ENCODE results near the gene BCAS1.

The BCAS1 gene

DNA sequence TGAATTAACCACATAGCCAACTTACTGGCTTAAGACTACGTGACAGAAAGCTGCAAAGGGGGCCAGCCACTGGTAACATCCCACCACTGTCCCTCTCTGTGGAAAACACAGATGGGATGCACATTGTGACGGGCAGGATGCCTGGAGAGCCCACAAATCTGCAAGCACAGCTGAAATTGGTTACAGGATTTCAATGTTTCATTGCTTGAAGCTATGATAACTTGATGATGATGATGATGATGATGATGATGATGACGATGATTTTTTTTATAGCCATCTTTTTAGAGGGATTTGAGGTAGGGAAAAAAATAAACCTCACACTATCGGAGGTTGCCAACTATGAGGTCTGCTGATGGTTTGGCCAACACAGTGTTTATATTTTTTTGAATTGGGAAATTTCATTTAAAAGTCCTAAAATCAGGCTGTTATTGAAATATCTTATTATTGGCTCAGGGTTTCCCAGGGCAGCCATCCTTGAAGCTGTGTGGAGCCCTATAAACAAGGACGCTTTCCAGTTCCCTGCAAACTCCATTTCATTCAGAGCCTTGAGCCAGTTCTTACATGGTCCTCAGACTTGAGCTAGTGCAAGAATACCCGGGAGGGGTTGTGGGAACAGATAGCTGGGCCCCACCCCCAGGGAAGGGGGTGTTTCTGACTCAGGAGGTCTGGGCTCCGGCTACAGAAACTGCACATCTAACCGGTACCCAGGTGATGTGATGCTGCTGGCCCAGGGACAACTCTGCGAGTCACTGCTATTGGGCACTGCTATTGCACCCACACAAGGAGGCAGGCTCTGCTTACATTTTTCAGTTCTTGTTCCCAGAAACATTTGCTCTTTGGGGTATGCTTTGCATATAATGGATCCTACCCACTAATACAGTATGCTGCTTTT lies 27.1 kb downstream of the BCAS1 start:
- H3K4me3 ChIP-seq (ENCODE audit: low read depth, low read length), result no peak overlapping the region
- TF ChIP-seq, protein P1, sequence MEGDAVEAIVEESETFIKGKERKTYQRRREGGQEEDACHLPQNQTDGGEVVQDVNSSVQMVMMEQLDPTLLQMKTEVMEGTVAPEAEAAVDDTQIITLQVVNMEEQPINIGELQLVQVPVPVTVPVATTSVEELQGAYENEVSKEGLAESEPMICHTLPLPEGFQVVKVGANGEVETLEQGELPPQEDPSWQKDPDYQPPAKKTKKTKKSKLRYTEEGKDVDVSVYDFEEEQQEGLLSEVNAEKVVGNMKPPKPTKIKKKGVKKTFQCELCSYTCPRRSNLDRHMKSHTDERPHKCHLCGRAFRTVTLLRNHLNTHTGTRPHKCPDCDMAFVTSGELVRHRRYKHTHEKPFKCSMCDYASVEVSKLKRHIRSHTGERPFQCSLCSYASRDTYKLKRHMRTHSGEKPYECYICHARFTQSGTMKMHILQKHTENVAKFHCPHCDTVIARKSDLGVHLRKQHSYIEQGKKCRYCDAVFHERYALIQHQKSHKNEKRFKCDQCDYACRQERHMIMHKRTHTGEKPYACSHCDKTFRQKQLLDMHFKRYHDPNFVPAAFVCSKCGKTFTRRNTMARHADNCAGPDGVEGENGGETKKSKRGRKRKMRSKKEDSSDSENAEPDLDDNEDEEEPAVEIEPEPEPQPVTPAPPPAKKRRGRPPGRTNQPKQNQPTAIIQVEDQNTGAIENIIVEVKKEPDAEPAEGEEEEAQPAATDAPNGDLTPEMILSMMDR (IDR thresholded peaks at IDR 0.05; ENCODE audit: low read depth, low read length), result no peak
- TF ChIP-seq, protein P2, sequence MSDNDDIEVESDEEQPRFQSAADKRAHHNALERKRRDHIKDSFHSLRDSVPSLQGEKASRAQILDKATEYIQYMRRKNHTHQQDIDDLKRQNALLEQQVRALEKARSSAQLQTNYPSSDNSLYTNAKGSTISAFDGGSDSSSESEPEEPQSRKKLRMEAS (IDR thresholded peaks at IDR 0.05; ENCODE audit: low read depth, low read length), result no peak
- TF ChIP-seq MYC (IDR thresholded peaks at IDR 0.05; ENCODE audit: low read depth, low read length) (no peak), POLR2A (IDR thresholded peaks at IDR 0.05; ENCODE audit: extremely low read depth, insufficient read length) (no peak)
- no peak for DNase-seq (ENCODE audit: low read depth)

DNA sequence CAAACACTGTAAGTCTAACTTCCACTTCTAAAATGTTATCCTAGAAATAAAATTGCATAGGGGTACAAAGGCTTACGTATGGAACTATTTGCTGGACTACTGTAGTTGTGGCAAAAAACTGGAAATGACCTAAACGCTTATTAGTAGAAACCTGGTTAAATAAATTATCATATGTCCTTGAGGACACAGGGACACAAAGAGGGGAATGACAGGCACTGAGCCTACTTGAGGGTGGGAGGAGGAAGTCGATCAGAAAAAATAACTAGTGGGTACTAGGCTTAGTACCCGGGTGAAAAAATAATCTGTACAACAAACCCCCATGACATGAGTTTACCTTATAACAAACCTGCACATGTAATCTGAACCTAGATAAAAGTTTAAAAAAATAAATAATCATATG lies 28.4 kb downstream of the BCAS1 start:
- TF ChIP-seq, protein P2 (IDR thresholded peaks at IDR 0.05; ENCODE audit: low read depth, low read length), result no peak
- no peak for TF ChIP-seq POLR2A (IDR thresholded peaks at IDR 0.05; ENCODE audit: extremely low read depth, insufficient read length)
- TF ChIP-seq, protein P1 (IDR thresholded peaks at IDR 0.05; ENCODE audit: low read depth, low read length), result no peak
- no peak for TF ChIP-seq MYC (IDR thresholded peaks at IDR 0.05; ENCODE audit: low read depth, low read length)
- H3K4me3 ChIP-seq (ENCODE audit: low read depth, low read length), result no peak overlapping the region
- DNase-seq (ENCODE audit: low read depth), result no peak

DNA sequence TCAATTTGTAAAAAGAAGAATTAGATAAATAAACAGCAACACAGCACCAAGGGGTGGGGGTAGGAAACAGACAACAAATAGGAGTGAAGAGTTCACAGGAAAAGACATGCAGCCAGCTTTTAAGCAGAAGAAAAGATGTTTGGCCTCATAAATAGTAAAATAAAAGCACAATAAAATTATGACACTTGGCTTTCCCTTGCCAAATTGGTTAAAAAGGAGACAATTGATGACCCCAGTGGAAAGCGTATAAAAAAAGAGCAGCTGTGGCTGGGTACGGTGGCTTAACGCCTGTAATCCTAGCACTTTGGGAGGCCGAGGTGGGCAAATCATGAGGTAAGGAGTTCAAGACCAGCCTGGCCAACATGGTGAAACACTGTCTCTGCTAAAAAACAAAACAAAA lies 29.1 kb downstream of the BCAS1 start:
- no peak for DNase-seq (ENCODE audit: low read depth)
- TF ChIP-seq, protein P1 (IDR thresholded peaks at IDR 0.05; ENCODE audit: low read depth, low read length), result no peak
- TF ChIP-seq, protein P2 (IDR thresholded peaks at IDR 0.05; ENCODE audit: low read depth, low read length), result no peak
- TF ChIP-seq MYC (IDR thresholded peaks at IDR 0.05; ENCODE audit: low read depth, low read length), result no peak
- no peak for TF ChIP-seq POLR2A (IDR thresholded peaks at IDR 0.05; ENCODE audit: extremely low read depth, insufficient read length)
- no peak overlapping the region for H3K4me3 ChIP-seq (ENCODE audit: low read depth, low read length)

DNA sequence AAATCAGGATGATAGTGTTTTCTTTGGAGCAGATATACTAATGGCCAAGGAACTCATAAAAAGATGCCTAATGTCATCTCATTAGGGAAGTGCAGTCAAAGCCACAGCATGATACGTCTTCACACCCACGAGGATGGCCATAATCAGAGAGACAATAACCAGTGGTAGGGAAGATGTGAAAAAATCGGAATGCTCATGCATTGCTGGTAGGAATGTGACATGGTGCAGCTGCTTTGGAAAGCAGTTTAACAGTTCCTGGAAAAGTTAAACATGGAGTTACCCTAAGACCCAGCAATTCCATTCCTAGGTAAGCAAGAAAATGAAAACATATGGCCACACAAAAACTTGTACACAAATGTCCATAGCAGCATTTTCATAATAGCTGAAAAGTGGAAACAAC lies 29.9 kb downstream of the BCAS1 start:
- DNase-seq (ENCODE audit: low read depth), result no peak
- TF ChIP-seq POLR2A (IDR thresholded peaks at IDR 0.05; ENCODE audit: extremely low read depth, insufficient read length) (no peak), MYC (IDR thresholded peaks at IDR 0.05; ENCODE audit: low read depth, low read length) (no peak)
- TF ChIP-seq, protein P2 (IDR thresholded peaks at IDR 0.05; ENCODE audit: low read depth, low read length), result no peak
- TF ChIP-seq, protein P1 (IDR thresholded peaks at IDR 0.05; ENCODE audit: low read depth, low read length), result no peak
- no peak overlapping the region for H3K4me3 ChIP-seq (ENCODE audit: low read depth, low read length)

DNA sequence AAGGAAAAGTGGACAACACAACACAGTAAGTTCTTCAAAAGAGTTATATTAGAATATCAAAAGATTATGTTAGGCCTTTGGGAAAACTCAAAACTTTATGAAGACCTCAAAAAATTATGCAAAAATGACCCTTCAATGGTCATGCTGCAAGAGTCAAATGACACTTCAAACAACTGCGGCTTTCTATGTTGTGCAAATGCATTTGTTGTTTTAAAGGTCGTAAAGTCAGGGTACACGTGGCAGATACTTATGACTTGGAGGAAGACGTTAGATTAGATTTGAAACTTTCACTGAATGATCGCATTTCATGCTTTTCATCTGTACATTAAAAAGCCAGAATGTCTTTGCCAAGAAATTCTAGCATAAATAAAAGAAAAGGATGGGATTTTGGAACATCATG lies 31.4 kb downstream of the BCAS1 start:
- TF ChIP-seq, protein P2 (IDR thresholded peaks at IDR 0.05; ENCODE audit: low read depth, low read length), result no peak
- no peak for TF ChIP-seq MYC (IDR thresholded peaks at IDR 0.05; ENCODE audit: low read depth, low read length)
- TF ChIP-seq POLR2A (IDR thresholded peaks at IDR 0.05; ENCODE audit: extremely low read depth, insufficient read length), result no peak
- TF ChIP-seq, protein P1 (IDR thresholded peaks at IDR 0.05; ENCODE audit: low read depth, low read length), result no peak
- DNase-seq (ENCODE audit: low read depth), result no peak
- no peak overlapping the region for H3K4me3 ChIP-seq (ENCODE audit: low read depth, low read length)

Measured in NB4 (cell line).